A549 (cell line): ENCODE measurements around the gene DEPDC5. TPM values are rescaled to one million over a fixed set of nuclear protein-coding genes. Genes with fewer than 3 reads are reported as not detected.

Experiments
- ATAC-seq, 2 experiments: fragments of 200-7000 bp in 1 of 2; fragments of >200 bp in 1 of 2; cut with Nextera tagmentation in 1 of 2; cut with Tn5 transposase in 1 of 2; 3 replicates each; pipeline versions ENCODE4 v1.8.0 to v1.9.1; 2018 to 2020; ENCODE audit warnings: mild to moderate bottlenecking in 1 of 2, moderate library complexity in 1 of 2
- CTCF ChIA-PET: fragments of 300-600 bp; sonication (Branson Sonifier 250); formaldehyde crosslinking; extraction: SDS; loops from one replicate; lab custom pipeline; 2021; ENCODE audit warnings: antibody characterized with exemption, inconsistent platforms; lab: Yijun Ruan, JAX
- POLR2A ChIA-PET: fragments of 350-600 bp; formaldehyde crosslinking; extraction: SDS; loops from one replicate; lab custom pipeline; 2021; ENCODE audit warnings: antibody characterized with exemption, inconsistent platforms; lab: Yijun Ruan, JAX
- DNase-seq, 2 experiments: peaks; one replicate each; pipeline versions ENCODE4 v3.0.0 to v3.0.0-alpha.2; 2011 to 2016; ENCODE audit warnings: low read depth in 1 of 2, low spot score in 1 of 2
- FAIRE-seq: peaks from 2 replicates; lab custom pipeline; 2011; peaks lifted over from hg19 to GRCh38; lab: Jason Lieb, UNC
- H3K27ac ChIP-seq, 2 experiments: fragments of >200 bp; sonication (Bioruptor Twin); formaldehyde crosslinking; 3 replicates each; pipeline ENCODE4 v1.5.1; 2016 to 2017
- H3K4me1 ChIP-seq: fragments of >200 bp; sonication (Bioruptor Twin); formaldehyde crosslinking; 3 replicates; pipeline ENCODE4 v1.6.1; 2016
- H3K4me2 ChIP-seq: fragments of >200 bp; sonication (Bioruptor Twin); formaldehyde crosslinking; 3 replicates; pipeline ENCODE4 v1.6.1; 2016
- H3K4me3 ChIP-seq: fragments of >200 bp; sonication (Bioruptor Twin); formaldehyde crosslinking; 3 replicates; pipeline ENCODE4 v1.5.1; 2016
- H3K9me3 ChIP-seq: fragments of >200 bp; sonication (Bioruptor Twin); formaldehyde crosslinking; 3 replicates; pipeline ENCODE4 v1.6.1; 2016
- BHLHE40 ChIP-seq: IDR thresholded peaks from 2 replicates; pipeline ENCODE4 v1.6.1; 2012; ENCODE audit warnings: low read depth, low read length, inconsistent platforms
- CBX2 ChIP-seq: fragments of 200-600 bp; sonication (generic); IDR thresholded peaks from 2 replicates; pipeline ENCODE4 v1.6.1; 2016; ENCODE audit warnings: low read depth, mild to moderate bottlenecking, borderline replicate concordance
- CEBPB ChIP-seq, 2 experiments: fragments of >200 bp in 1 of 2; sonication (Bioruptor Twin) in 1 of 2; formaldehyde crosslinking in 1 of 2; IDR thresholded peaks; 2 replicates each; pipeline ENCODE4 v1.6.1; 2012 to 2016
- CHD2 ChIP-seq: fragments of 150-350 bp; IDR thresholded peaks from 2 replicates; pipeline ENCODE4 v1.6.1; 2014; ENCODE audit warnings: low read length; ENCODE audit not compliant: partially characterized antibody
- CHD4 ChIP-seq: fragments of 200-600 bp; sonication (generic); IDR thresholded peaks from 2 replicates; pipeline ENCODE4 v1.6.1; 2016; ENCODE audit warnings: antibody characterized with exemption, mild to moderate bottlenecking, borderline replicate concordance
- FOXS1 ChIP-seq: fragments of 250-450 bp; sonication (Bioruptor Pico); IDR thresholded peaks from 2 replicates; pipeline ENCODE4 v1.5.0; 2020; ENCODE audit warnings: mild to moderate bottlenecking, moderate library complexity
- HDAC2 ChIP-seq: fragments of 200-600 bp; sonication (generic); IDR thresholded peaks from 2 replicates; pipeline ENCODE4 v1.6.1; 2016
- JUNB ChIP-seq: fragments of >200 bp; sonication (Bioruptor Twin); formaldehyde crosslinking; IDR thresholded peaks from 2 replicates; pipeline ENCODE4 v1.6.1; 2016
- KDM1A ChIP-seq: fragments of 200-600 bp; sonication (generic); IDR thresholded peaks from 2 replicates; pipeline ENCODE4 v1.6.1; 2016; ENCODE audit warnings: low read depth, mild to moderate bottlenecking
- POLR2AphosphoS2 ChIP-seq: conservative IDR thresholded peaks from 2 replicates; pipeline ENCODE4 v1.6.1; 2012; ENCODE audit warnings: low read length, improper control_type of control experiment, inconsistent platforms
- RAD21 ChIP-seq, 2 experiments: fragments of >200 bp in 1 of 2; sonication (Bioruptor Twin) in 1 of 2; formaldehyde crosslinking in 1 of 2; IDR thresholded peaks in 1 of 2; conservative IDR thresholded peaks in 1 of 2; 2 replicates in 1 of 2; 3 replicates in 1 of 2; pipeline ENCODE4 v1.6.1; 2012 to 2018; ENCODE audit warnings: inconsistent platforms in 1 of 2
- RARB ChIP-seq: fragments of 250-450 bp; sonication (Bioruptor Pico); IDR thresholded peaks from 2 replicates; pipeline ENCODE4 v1.8.0; 2021; ENCODE audit warnings: mild to moderate bottlenecking, moderate library complexity
- RNF2 ChIP-seq: fragments of 200-600 bp; sonication (generic); IDR thresholded peaks from 2 replicates; pipeline ENCODE4 v1.6.1; 2016; ENCODE audit warnings: low read depth, mild to moderate bottlenecking, antibody characterized with exemption, moderate library complexity, borderline replicate concordance
- SREBF2 ChIP-seq: fragments of 450-650 bp; IDR thresholded peaks from 2 replicates; pipeline ENCODE4 v1.6.1; 2014; ENCODE audit warnings: mild to moderate bottlenecking, moderate library complexity
- TFCP2L1 ChIP-seq: fragments of 250-450 bp; sonication (Bioruptor Pico); IDR thresholded peaks from 2 replicates; pipeline ENCODE4 v1.5.0; 2021; ENCODE audit warnings: mild to moderate bottlenecking
- WGBS: methylation state at CpG from one replicate; pipeline ENCODE4 v1.1.6; 2017; ENCODE audit errors: missing lambda C conversion rate; 5-methylcytosine and 5-hydroxymethylcytosine counted together
- polyA plus RNA-seq, 4 experiments: library from polyadenylated mRNA; depleted of rRNA in 3 of 4; stranded (reverse); fragments of >200 nt; fragmentation: RNase III in 1 of 4; extraction: RNeasy Plus Mini Kit Qiagen cat#74134 plus additional on column Dnase treatment in 1 of 4; gene quantifications; 2 replicates in 3 of 4; 3 replicates in 1 of 4; pipeline ENCODE4 v1.2.3, GENCODE V29; 2011 to 2017
- TF ChIP-seq, protein P1 (sequence below): IDR thresholded peaks from 2 replicates; pipeline ENCODE4 v1.6.1; 2012
- TF ChIP-seq, protein P2 (sequence below): fragments of 250-450 bp; sonication (Bioruptor Pico); IDR thresholded peaks from 2 replicates; pipeline ENCODE4 v1.5.0; 2020; ENCODE audit warnings: low read depth, mild to moderate bottlenecking, moderate library complexity
- TF ChIP-seq, protein P3 (sequence below): fragments of 250-450 bp; sonication (Bioruptor Pico); IDR thresholded peaks from 2 replicates; pipeline ENCODE4 v1.5.0; 2021; ENCODE audit warnings: mild to moderate bottlenecking, moderate library complexity, borderline replicate concordance
- TF ChIP-seq, protein P4 (sequence below): fragments of 450-650 bp; IDR thresholded peaks from 2 replicates; pipeline ENCODE4 v1.6.1; 2014; ENCODE audit warnings: antibody characterized with exemption
- TF ChIP-seq, protein P5 (sequence below): fragments of 150-350 bp; IDR thresholded peaks from 2 replicates; pipeline ENCODE4 v1.6.1; 2014; ENCODE audit warnings: low read depth, mild to moderate bottlenecking, low read length
- TF ChIP-seq, protein P6 (sequence below): IDR thresholded peaks from 2 replicates; pipeline ENCODE4 v1.6.1; 2012; ENCODE audit warnings: low read depth, borderline replicate concordance

The DEPDC5 gene
- polyA plus RNA-seq, 2 of the 4 experiments (the other 2 are of a cell fraction): 4.4 to 10.1 TPM

DNA sequence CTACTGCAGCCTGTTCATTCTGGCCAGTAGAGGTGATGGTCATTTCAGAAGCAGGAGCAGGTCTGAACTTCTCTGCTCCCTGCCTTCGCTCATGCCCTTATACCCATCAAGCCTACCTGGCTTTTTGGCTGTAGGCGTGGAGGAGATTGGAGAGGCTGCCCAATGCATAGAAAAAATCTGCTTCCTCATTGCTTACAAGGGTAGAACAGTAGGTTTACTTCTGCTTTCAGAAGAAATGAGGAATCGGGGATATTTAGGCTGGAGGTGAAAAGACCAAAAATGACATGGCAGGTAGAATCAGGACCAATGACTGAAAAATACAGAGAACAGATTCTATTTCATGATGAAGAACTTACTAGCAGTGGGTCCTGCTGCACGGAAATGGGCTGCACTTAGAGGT is 117.7 kb downstream of the DEPDC5 start:
- WGBS: 91% methylated on average over 4 of the region's 4 CpGs
- TF ChIP-seq SREBF2 (no peak), RNF2 (no peak), FOXS1 (no peak), RARB (no peak), HDAC2 (no peak), CEBPB (IDR thresholded peaks at IDR 0.05) (no peak), BHLHE40 (no peak), TFCP2L1 (CRISPR knock-in tag) (no peak), CBX2 (no peak), KDM1A (no peak), POLR2AphosphoS2 (no peak), RAD21 (conservative IDR thresholded peaks at IDR 0.05 in 1 of 2, IDR thresholded peaks at IDR 0.05 in 1 of 2) (no peak), CHD4 (no peak)
- TF ChIP-seq, protein P1, sequence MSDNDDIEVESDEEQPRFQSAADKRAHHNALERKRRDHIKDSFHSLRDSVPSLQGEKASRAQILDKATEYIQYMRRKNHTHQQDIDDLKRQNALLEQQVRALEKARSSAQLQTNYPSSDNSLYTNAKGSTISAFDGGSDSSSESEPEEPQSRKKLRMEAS: no peak
- TF ChIP-seq, protein P2, sequence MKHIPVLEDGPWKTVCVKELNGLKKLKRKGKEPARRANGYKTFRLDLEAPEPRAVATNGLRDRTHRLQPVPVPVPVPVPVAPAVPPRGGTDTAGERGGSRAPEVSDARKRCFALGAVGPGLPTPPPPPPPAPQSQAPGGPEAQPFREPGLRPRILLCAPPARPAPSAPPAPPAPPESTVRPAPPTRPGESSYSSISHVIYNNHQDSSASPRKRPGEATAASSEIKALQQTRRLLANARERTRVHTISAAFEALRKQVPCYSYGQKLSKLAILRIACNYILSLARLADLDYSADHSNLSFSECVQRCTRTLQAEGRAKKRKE: no peak
- TF ChIP-seq, protein P3, sequence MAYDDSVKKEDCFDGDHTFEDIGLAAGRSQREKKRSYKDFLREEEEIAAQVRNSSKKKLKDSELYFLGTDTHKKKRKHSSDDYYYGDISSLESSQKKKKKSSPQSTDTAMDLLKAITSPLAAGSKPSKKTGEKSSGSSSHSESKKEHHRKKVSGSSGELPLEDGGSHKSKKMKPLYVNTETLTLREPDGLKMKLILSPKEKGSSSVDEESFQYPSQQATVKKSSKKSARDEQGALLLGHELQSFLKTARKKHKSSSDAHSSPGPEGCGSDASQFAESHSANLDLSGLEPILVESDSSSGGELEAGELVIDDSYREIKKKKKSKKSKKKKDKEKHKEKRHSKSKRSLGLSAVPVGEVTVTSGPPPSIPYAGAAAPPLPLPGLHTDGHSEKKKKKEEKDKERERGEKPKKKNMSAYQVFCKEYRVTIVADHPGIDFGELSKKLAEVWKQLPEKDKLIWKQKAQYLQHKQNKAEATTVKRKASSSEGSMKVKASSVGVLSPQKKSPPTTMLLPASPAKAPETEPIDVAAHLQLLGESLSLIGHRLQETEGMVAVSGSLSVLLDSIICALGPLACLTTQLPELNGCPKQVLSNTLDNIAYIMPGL: no peak
- Histone ChIP-seq H3K27ac (no peak overlapping the region), H3K4me3 (no peak overlapping the region), H3K4me1 (peaks cover 18% of the 10 kb centered on the region), H3K4me2 (peak overlapping the region; percentile 40), H3K9me3 (no peaks in the 10 kb centered on the region)
- ATAC-seq (0 out of 6 replicates have a peak, but pooled peaks of 1 of the 2 experiments have one; percentile 20), DNase-seq (no peak), FAIRE-seq (no peak)
- CTCF ChIA-PET: interaction anchor here (0.5 to 2.7 kb wide), 18 partner anchors 13 to 330 kb away, joined by 3 to 36 read pairs (median 3); no protein-coding TSS in a partner anchor
- POLR2A ChIA-PET: no interaction called here

DNA sequence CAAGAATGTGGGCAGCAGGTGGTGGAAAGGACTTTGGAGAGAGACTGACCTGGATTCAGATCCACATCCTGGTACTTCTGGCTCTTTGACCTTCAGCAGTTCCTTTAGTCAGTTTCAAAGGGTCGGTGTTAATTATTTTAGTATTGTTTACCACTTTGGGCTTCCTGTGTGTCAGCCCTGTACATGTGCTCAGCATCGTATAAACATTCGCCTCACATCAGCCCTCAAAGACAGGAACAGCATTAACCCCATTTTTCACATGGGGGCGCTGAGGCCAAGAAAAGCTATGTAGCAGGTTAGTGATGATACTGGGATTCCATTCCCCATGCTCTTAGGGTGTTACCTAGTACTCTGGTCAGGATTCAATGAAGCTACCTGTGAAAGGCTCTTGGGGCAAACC is 118.4 kb downstream of the DEPDC5 start:
- ChIA-PET POLR2A (no interaction called here), CTCF (interaction anchor here (0.8 to 2.3 kb wide), 3 partner anchors 9 to 106 kb away, joined by 4 to 7 read pairs (median 4); no protein-coding TSS in a partner anchor)
- H3K4me2 ChIP-seq: no peak overlapping the region
- DNase-seq (peak in 1 of 2 experiments; percentile 14), ATAC-seq (no peak; a peak in 1 of 6 replicates), FAIRE-seq (no peak)
- H3K27ac ChIP-seq: no peak overlapping the region
- H3K9me3 ChIP-seq: no peaks in the 10 kb centered on the region
- no peak for TF ChIP-seq JUNB
- TF ChIP-seq, protein P4, sequence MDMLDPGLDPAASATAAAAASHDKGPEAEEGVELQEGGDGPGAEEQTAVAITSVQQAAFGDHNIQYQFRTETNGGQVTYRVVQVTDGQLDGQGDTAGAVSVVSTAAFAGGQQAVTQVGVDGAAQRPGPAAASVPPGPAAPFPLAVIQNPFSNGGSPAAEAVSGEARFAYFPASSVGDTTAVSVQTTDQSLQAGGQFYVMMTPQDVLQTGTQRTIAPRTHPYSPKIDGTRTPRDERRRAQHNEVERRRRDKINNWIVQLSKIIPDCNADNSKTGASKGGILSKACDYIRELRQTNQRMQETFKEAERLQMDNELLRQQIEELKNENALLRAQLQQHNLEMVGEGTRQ: no peak
- no peak for TF ChIP-seq CHD2
- no peak for TF ChIP-seq HDAC2
- TF ChIP-seq, protein P5, sequence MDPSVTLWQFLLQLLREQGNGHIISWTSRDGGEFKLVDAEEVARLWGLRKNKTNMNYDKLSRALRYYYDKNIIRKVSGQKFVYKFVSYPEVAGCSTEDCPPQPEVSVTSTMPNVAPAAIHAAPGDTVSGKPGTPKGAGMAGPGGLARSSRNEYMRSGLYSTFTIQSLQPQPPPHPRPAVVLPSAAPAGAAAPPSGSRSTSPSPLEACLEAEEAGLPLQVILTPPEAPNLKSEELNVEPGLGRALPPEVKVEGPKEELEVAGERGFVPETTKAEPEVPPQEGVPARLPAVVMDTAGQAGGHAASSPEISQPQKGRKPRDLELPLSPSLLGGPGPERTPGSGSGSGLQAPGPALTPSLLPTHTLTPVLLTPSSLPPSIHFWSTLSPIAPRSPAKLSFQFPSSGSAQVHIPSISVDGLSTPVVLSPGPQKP: no peak
- TF ChIP-seq CBX2: no peak
- TF ChIP-seq, protein P6, sequence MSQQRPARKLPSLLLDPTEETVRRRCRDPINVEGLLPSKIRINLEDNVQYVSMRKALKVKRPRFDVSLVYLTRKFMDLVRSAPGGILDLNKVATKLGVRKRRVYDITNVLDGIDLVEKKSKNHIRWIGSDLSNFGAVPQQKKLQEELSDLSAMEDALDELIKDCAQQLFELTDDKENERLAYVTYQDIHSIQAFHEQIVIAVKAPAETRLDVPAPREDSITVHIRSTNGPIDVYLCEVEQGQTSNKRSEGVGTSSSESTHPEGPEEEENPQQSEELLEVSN: no peak
- 0 out of 5 replicates have a peak, but pooled peaks of 1 of the 2 experiments have one; percentile 15 for TF ChIP-seq RAD21 (conservative IDR thresholded peaks at IDR 0.05 in 1 of 2, IDR thresholded peaks at IDR 0.05 in 1 of 2)
- H3K4me3 ChIP-seq: no peak overlapping the region
- WGBS: 74% methylated on average over 4 of the region's 4 CpGs
- H3K4me1 ChIP-seq: peaks cover 18% of the 10 kb centered on the region
